A673 (cell line): ENCODE results near the gene DDX53. TPM values are rescaled to one million over a fixed set of nuclear protein-coding genes. Genes with fewer than 3 reads are reported as not detected.

Source experiments
- BruUV-seq: library from RNA; stranded (reverse); fragments of 400-500 nt; replicated peaks from 2 replicates; lab custom pipeline; 2021; lab: Mats Ljungman, UMichigan
- CTCF ChIA-PET: fragments of 300-600 bp; sonication (Branson Sonifier 250); formaldehyde crosslinking; loops from one replicate; lab custom pipeline; 2022; ENCODE audit warnings: antibody characterized with exemption; lab: Charles Lee
- POLR2A ChIA-PET: fragments of 300-600 bp; sonication (Branson Sonifier 250); formaldehyde crosslinking; loops from one replicate; lab custom pipeline; 2022; ENCODE audit warnings: antibody characterized with exemption; ENCODE audit not compliant: low non-redundant PET; lab: Charles Lee
- DNase-seq: peaks from one replicate; pipeline ENCODE4 v3.0.0-alpha.2; 2015; ENCODE audit warnings: low spot score
- H3K27ac ChIP-seq: fragments of 200-600 bp; sonication (generic); 2 replicates; pipeline ENCODE4 v1.5.1; 2016; ENCODE audit warnings: mixed run types, low read depth, mild to moderate bottlenecking, mixed read lengths, antibody characterized with exemption, low read length; ENCODE audit not compliant: poor library complexity, severe bottlenecking
- H3K27me3 ChIP-seq: fragments of 200-600 bp; sonication (generic); replicated peaks from 2 replicates; pipeline ENCODE4 v1.6.1; 2017; ENCODE audit warnings: mixed run types, low read depth, mild to moderate bottlenecking, mixed read lengths, antibody characterized with exemption, low read length; ENCODE audit not compliant: insufficient read depth, poor library complexity
- H3K36me3 ChIP-seq: fragments of 200-600 bp; sonication (generic); 2 replicates; pipeline ENCODE4 v1.6.1; 2016; ENCODE audit warnings: mixed run types, mild to moderate bottlenecking, mixed read lengths, antibody characterized with exemption, low read length; ENCODE audit not compliant: insufficient read depth, poor library complexity, severe bottlenecking
- H3K4me1 ChIP-seq: fragments of 200-600 bp; sonication (generic); 2 replicates; pipeline ENCODE4 v1.6.1; 2017; ENCODE audit warnings: mixed run types, mild to moderate bottlenecking, mixed read lengths, antibody characterized with exemption, low read length; ENCODE audit not compliant: insufficient read depth, poor library complexity, severe bottlenecking
- H3K4me3 ChIP-seq: fragments of 200-600 bp; sonication (generic); 2 replicates; pipeline ENCODE4 v1.5.1; 2016; ENCODE audit warnings: low read depth, mixed run types, mild to moderate bottlenecking, mixed read lengths, low read length; ENCODE audit not compliant: poor library complexity, severe bottlenecking
- H3K9me3 ChIP-seq: fragments of 200-600 bp; sonication (generic); 2 replicates; pipeline ENCODE4 v1.6.1; 2016; ENCODE audit warnings: mixed run types, low read depth, mild to moderate bottlenecking, mixed read lengths, antibody characterized with exemption, low read length; ENCODE audit not compliant: poor library complexity, severe bottlenecking
- EZH2 ChIP-seq: fragments of 200-600 bp; sonication (generic); IDR thresholded peaks from 2 replicates; pipeline ENCODE4 v1.6.1; 2017; ENCODE audit warnings: borderline replicate concordance, low read depth, mild to moderate bottlenecking, mixed read lengths, antibody characterized with exemption, low read length; ENCODE audit not compliant: poor library complexity, severe bottlenecking
- intact Hi-C: fragments of 100-400 bp; cut with micrococcal nuclease; formaldehyde crosslinking; loops from one replicate; pipeline ENCODE4 v1.10.0; 2022; ENCODE audit not compliant: unreplicated experiment
- total RNA-seq: library from RNA; stranded (reverse); gene quantifications from 2 replicates; pipeline ENCODE4 v1.2.3, GENCODE V29; 2021
- TF ChIP-seq, protein P1 (sequence below): fragments of 300-800, 200-600 bp; sonication (generic); conservative IDR thresholded peaks from 2 replicates; pipeline ENCODE4 v1.5.1; 2017; ENCODE audit warnings: low read depth, mild to moderate bottlenecking, antibody characterized with exemption, low read length, moderate library complexity, mixed read lengths

DDX53 gene
- total RNA-seq, 1 experiment from 2014 or later = not detected

GRCh38 chrX:22985958-22986357 lies 13.8 kb upstream of the DDX53 start:
- CTCF ChIA-PET = no interaction called here
- BruUV-seq = no TSS peak

GRCh38 chrX:22987452-22987851 lies 12.3 kb upstream of the DDX53 start:
- no peaks in the 10 kb centered on the region for H3K4me1 ChIP-seq
- TF ChIP-seq, protein P1, sequence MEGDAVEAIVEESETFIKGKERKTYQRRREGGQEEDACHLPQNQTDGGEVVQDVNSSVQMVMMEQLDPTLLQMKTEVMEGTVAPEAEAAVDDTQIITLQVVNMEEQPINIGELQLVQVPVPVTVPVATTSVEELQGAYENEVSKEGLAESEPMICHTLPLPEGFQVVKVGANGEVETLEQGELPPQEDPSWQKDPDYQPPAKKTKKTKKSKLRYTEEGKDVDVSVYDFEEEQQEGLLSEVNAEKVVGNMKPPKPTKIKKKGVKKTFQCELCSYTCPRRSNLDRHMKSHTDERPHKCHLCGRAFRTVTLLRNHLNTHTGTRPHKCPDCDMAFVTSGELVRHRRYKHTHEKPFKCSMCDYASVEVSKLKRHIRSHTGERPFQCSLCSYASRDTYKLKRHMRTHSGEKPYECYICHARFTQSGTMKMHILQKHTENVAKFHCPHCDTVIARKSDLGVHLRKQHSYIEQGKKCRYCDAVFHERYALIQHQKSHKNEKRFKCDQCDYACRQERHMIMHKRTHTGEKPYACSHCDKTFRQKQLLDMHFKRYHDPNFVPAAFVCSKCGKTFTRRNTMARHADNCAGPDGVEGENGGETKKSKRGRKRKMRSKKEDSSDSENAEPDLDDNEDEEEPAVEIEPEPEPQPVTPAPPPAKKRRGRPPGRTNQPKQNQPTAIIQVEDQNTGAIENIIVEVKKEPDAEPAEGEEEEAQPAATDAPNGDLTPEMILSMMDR = no peak
- no peak for TF ChIP-seq EZH2
- ChIA-PET CTCF (no interaction called here), POLR2A (no interaction called here)
- H3K27ac ChIP-seq = no peak overlapping the region
- no peaks in the 10 kb centered on the region for H3K36me3 ChIP-seq
- intact Hi-C loops = no loop called here
- BruUV-seq = no TSS peak
- no peak for DNase-seq
- H3K4me3 ChIP-seq = no peak overlapping the region
- H3K27me3 ChIP-seq = no peaks in the 10 kb centered on the region
- no peaks in the 10 kb centered on the region for H3K9me3 ChIP-seq

More at GRCh38 chrX:22985958-22986357, 13.8 kb upstream of the DDX53 start:
- intact Hi-C loops = no loop called here
- POLR2A ChIA-PET = no interaction called here
- no peaks in the 10 kb centered on the region for H3K36me3 ChIP-seq
- no peaks in the 10 kb centered on the region for H3K4me1 ChIP-seq
- DNase-seq = no peak
- TF ChIP-seq, protein P1 = no peak
- no peak for TF ChIP-seq EZH2
- H3K27ac ChIP-seq = no peak overlapping the region
- no peaks in the 10 kb centered on the region for H3K9me3 ChIP-seq
- H3K27me3 ChIP-seq = no peaks in the 10 kb centered on the region
- H3K4me3 ChIP-seq = no peak overlapping the region

- Histone ChIP-seq H3K4me3 (no peak overlapping the region), H3K27me3 (no peaks in the 10 kb centered on the region), H3K4me1 (no peaks in the 10 kb centered on the region), H3K27ac (no peak overlapping the region), H3K9me3 (no peaks in the 10 kb centered on the region), H3K36me3 (no peaks in the 10 kb centered on the region)
- ChIA-PET POLR2A (no interaction called here), CTCF (no interaction called here)
- TF ChIP-seq, protein P1 = no peak
- TF ChIP-seq EZH2 = no peak
- intact Hi-C loops = no loop called here
- peak; percentile 3 for DNase-seq
- no TSS peak for BruUV-seq
Measured at GRCh38 chrX:23003116-23003515, 3.4 kb downstream of the DDX53 start.
